Vagina (tissue), 2 donors: ENCODE data around the gene ATP8B3.

Source experiments
- POLR2A ChIP-seq, 2 donors: fragments of 450-650 bp; IDR thresholded peaks; one replicate each; pipeline ENCODE4 v1.6.1; 2017; ENCODE audit warnings: antibody characterized with exemption in 2 of 2, mild to moderate bottlenecking in 2 of 2, moderate library complexity in 2 of 2
- POLR2AphosphoS5 ChIP-seq, 2 donors: sonication (generic); formaldehyde crosslinking; IDR thresholded peaks; one replicate each; pipeline ENCODE4 v1.9.0; 2017; ENCODE audit warnings: antibody characterized with exemption in 2 of 2, mild to moderate bottlenecking in 2 of 2, low read depth in 1 of 2; ENCODE audit not compliant: insufficient read depth in 1 of 2
- TF ChIP-seq, protein P1 (sequence below), 3 experiments: fragments of 450-650 bp in 2 of 3; fragments of 200-600 bp in 1 of 3; sonication (generic) in 1 of 3; IDR thresholded peaks; one replicate each; pipeline ENCODE4 v1.5.1; 2017 to 2019; ENCODE audit warnings: antibody characterized with exemption in 3 of 3, mild to moderate bottlenecking in 2 of 3, moderate library complexity in 2 of 3

DNA sequence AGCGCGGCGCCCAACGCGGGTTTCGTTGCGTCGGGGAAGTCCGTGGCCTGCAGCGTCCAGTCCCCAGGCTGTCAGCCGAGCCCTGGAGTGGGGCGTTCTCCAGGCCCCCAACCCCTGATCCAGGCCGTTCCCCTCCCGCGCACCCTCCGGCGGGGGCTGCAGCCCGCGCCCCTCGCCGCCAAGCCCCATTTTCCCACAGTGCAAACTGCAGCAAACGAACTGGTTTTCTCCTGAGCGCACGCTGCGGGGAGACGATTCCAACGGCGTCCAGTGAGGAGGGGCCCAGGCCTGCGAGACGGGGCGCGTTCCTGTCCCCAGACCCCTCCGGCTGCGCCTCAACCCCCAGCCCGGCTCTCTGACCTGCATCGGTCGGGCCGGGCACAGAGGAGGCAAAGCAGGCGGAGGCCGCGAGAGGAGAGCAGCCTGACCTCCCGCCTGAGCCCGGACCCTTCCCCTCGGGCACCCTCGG is 63.2 kb downstream of the ATP8B3 start:
- TF ChIP-seq, protein P1, sequence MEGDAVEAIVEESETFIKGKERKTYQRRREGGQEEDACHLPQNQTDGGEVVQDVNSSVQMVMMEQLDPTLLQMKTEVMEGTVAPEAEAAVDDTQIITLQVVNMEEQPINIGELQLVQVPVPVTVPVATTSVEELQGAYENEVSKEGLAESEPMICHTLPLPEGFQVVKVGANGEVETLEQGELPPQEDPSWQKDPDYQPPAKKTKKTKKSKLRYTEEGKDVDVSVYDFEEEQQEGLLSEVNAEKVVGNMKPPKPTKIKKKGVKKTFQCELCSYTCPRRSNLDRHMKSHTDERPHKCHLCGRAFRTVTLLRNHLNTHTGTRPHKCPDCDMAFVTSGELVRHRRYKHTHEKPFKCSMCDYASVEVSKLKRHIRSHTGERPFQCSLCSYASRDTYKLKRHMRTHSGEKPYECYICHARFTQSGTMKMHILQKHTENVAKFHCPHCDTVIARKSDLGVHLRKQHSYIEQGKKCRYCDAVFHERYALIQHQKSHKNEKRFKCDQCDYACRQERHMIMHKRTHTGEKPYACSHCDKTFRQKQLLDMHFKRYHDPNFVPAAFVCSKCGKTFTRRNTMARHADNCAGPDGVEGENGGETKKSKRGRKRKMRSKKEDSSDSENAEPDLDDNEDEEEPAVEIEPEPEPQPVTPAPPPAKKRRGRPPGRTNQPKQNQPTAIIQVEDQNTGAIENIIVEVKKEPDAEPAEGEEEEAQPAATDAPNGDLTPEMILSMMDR (IDR thresholded peaks at IDR 0.05): no peak
- TF ChIP-seq POLR2A (IDR thresholded peaks at IDR 0.05): no peak
- TF ChIP-seq POLR2AphosphoS5 (IDR thresholded peaks at IDR 0.05; ENCODE audit: insufficient read depth in 1 of 2, low read depth in 1 of 2): no peak
